NCI-H524 (cell line): ENCODE results near the gene AKR1B1.

Experiments
- DNase-seq, 2 experiments: peaks; one replicate each; lab custom pipeline; 2025; lab: John Stamatoyannopoulos, UW

AKR1B1 gene

GRCh38 chr7:134469622-134470021 is 10.7 kb upstream of the AKR1B1 start:
- no peak for DNase-seq

GRCh38 chr7:134468475-134468874 is 9.6 kb upstream of the AKR1B1 start:
- no peak for DNase-seq

GRCh38 chr7:134468054-134468453 is 9.2 kb upstream of the AKR1B1 start:
- DNase-seq = no peak

- no peak for DNase-seq
Measured at GRCh38 chr7:134465491-134465890, 6.6 kb upstream of the AKR1B1 start.

GRCh38 chr7:134464496-134464895 is 5.6 kb upstream of the AKR1B1 start:
- peak in 1 of 2 experiments; percentile 1 for DNase-seq

GRCh38 chr7:134463751-134464150 is 4.9 kb upstream of the AKR1B1 start:
- DNase-seq = no peak

- DNase-seq = no peak
Measured at GRCh38 chr7:134462337-134462925, 3.5 kb upstream of the AKR1B1 start.

GRCh38 chr7:134461916-134462315 is 3.0 kb upstream of the AKR1B1 start:
- no peak for DNase-seq

GRCh38 chr7:134459981-134460380 is 1.1 kb upstream of the AKR1B1 start:
- peak; percentile 16 to 51 for DNase-seq

- peak; percentile 26 to 71 for DNase-seq
Measured at GRCh38 chr7:134458341-134458805, 527 bp downstream of the AKR1B1 start.

- DNase-seq = no peak
Measured at GRCh38 chr7:134457210-134457609, 1.7 kb downstream of the AKR1B1 start.

- no peak for DNase-seq
Measured at GRCh38 chr7:134454277-134454676, 4.6 kb downstream of the AKR1B1 start.

GRCh38 chr7:134453518-134453917 is 5.4 kb downstream of the AKR1B1 start:
- DNase-seq = no peak

GRCh38 chr7:134452991-134453473 is 5.9 kb downstream of the AKR1B1 start:
- DNase-seq = no peak

- no peak for DNase-seq
Measured at GRCh38 chr7:134452419-134452838, 6.5 kb downstream of the AKR1B1 start.

- DNase-seq = no peak
Measured at GRCh38 chr7:134451656-134452055, 7.2 kb downstream of the AKR1B1 start.

GRCh38 chr7:134450294-134451000 is 8.5 kb downstream of the AKR1B1 start:
- no peak for DNase-seq

GRCh38 chr7:134449680-134450079 is 9.2 kb downstream of the AKR1B1 start:
- no peak for DNase-seq

- no peak for DNase-seq
Measured at GRCh38 chr7:134448356-134449229, 10.3 kb downstream of the AKR1B1 start.

GRCh38 chr7:134447383-134447782 is 11.5 kb downstream of the AKR1B1 start:
- DNase-seq = no peak

GRCh38 chr7:134446923-134447322 is 12.0 kb downstream of the AKR1B1 start:
- no peak for DNase-seq

- no peak for DNase-seq
Measured at GRCh38 chr7:134446446-134446845, 12.5 kb downstream of the AKR1B1 start.

GRCh38 chr7:134444961-134445315 is 14.0 kb downstream of the AKR1B1 start:
- no peak for DNase-seq
